ENCODE results near the gene TAOK1. TPM values are rescaled to one million over a fixed set of nuclear protein-coding genes. Genes with fewer than 3 reads are reported as not detected.

The TAOK1 gene
- total RNA-seq, 1 donor from 2014 or later, result 100 TPM

DNA sequence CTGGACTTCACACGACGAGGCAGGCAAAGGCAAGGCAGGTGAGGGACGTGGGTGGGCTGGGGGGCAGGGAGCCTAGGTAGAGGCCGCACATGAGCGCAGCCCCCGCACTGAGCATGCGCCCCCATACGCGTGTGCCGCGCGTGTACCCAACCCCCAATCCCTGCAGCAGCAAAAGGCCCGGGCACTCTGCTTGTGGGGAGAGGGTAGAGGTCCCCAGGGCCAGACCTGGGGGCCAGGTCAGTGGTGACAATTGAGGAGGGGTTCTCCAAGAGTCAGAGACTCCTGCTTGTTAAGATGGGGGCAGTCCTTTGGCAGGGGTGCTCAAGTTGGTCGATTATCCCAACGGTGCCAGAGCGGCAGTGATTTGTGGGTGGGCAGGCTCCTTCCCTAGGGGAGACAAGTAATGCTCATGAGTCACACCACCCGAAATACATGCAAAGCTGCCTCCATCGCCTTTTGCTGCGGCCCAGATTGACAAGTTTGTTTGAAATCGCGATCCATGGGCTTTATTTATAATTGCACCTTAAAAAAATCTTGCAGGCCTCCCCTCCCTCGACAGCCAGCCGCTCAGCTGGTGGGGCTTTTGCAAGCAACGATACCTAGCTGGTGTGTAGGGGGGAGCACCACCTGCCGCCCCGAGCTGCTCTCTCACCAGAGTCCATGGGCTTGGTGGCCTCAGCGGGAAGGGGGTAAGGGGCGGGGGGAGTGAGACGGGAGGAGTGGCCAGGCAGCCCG, 200.4 kb downstream of the TAOK1 start:
- Histone ChIP-seq H3K4me3 (ENCODE audit: insufficient read depth, low read depth, low read length) (peak overlapping the region; percentile 57), H3K79me2 (ENCODE audit: insufficient read depth, low read length) (peaks cover 34% of the 10 kb centered on the region), H2AFZ (ENCODE audit: low read depth, low read length) (peak overlapping the region; percentile 84), H4K20me1 (ENCODE audit: insufficient read depth, low read length) (peaks cover 52% of the 10 kb centered on the region), H3K27ac (ENCODE audit: low read depth, low read length) (peak overlapping the region; percentile 60), H3K36me3 (ENCODE audit: insufficient read depth, low read length) (no peaks in the 10 kb centered on the region), H3K9ac (ENCODE audit: low read length) (peak overlapping the region; percentile 72), H3K27me3 (ENCODE audit: insufficient read depth, low read length) (no peaks in the 10 kb centered on the region), H3K9me3 (ENCODE audit: insufficient read depth, low read depth, low read length) (no peaks in the 10 kb centered on the region), H3K4me2 (ENCODE audit: low read length) (peak overlapping the region; percentile 91), H3K4me1 (ENCODE audit: insufficient read depth, low read length) (peaks cover 63% of the 10 kb centered on the region)
- Mint-ChIP-seq H3K27me3 (ENCODE audit: low read depth, unreplicated experiment) (no peaks in the 10 kb centered on the region), H3K4me1 (ENCODE audit: low read depth, unreplicated experiment) (peaks cover 13% of the 10 kb centered on the region), H3K9me3 (ENCODE audit: unreplicated experiment) (no peaks in the 10 kb centered on the region), H3K4me3 (ENCODE audit: unreplicated experiment) (peak overlapping the region; percentile 85), H3K36me3 (ENCODE audit: low read depth, unreplicated experiment) (no peaks in the 10 kb centered on the region), H3K27ac (ENCODE audit: unreplicated experiment) (peak overlapping the region; percentile 81)
- FAIRE-seq (no peak), DNase-seq (ENCODE audit: low read depth) (peak; percentile 62)
- no peak for TF ChIP-seq EZH2 (IDR thresholded peaks at IDR 0.05; ENCODE audit: insufficient read depth, low read length)
- TF ChIP-seq, protein P1, sequence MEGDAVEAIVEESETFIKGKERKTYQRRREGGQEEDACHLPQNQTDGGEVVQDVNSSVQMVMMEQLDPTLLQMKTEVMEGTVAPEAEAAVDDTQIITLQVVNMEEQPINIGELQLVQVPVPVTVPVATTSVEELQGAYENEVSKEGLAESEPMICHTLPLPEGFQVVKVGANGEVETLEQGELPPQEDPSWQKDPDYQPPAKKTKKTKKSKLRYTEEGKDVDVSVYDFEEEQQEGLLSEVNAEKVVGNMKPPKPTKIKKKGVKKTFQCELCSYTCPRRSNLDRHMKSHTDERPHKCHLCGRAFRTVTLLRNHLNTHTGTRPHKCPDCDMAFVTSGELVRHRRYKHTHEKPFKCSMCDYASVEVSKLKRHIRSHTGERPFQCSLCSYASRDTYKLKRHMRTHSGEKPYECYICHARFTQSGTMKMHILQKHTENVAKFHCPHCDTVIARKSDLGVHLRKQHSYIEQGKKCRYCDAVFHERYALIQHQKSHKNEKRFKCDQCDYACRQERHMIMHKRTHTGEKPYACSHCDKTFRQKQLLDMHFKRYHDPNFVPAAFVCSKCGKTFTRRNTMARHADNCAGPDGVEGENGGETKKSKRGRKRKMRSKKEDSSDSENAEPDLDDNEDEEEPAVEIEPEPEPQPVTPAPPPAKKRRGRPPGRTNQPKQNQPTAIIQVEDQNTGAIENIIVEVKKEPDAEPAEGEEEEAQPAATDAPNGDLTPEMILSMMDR (IDR thresholded peaks at IDR 0.05; ENCODE audit: insufficient read depth, low read depth, low read length), result no peak

DNA sequence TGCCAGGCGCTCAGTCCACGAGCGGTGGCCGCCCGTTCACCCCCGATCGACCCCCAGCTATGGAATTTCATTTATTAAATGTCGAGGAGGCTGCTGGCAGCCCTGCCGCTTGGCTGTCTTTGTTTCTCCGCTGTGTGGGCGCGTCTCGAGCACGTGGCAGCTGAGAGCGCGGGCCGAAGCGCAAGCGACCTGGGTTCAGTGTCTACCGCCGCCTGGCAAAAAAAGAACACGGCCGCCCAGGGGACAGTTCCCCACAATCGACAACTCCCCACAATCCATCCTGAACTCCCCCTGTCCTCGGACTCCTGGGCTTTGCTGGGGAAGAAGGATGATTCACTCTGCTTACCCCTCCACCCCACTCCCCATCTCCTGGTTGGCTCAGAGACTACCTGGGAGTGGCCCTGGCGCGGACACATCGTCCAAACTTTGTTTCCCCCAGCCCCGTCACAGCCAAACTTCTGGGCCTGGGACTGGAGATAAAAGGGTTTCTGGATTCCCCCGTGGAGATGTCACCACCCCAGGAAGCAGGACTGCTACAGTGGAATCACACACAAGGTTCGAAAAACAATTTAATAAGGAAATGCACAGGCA, 201.1 kb downstream of the TAOK1 start:
- H3K4me1 Mint-ChIP-seq (ENCODE audit: low read depth, unreplicated experiment), result peaks cover 12% of the 10 kb centered on the region
- no peaks in the 10 kb centered on the region for H3K36me3 Mint-ChIP-seq (ENCODE audit: low read depth, unreplicated experiment)

More for the DNA sequence above, 201.1 kb downstream of the TAOK1 start:
- Histone ChIP-seq H3K9ac (ENCODE audit: low read length) (peak overlapping the region; percentile 63), H3K9me3 (ENCODE audit: insufficient read depth, low read depth, low read length) (no peaks in the 10 kb centered on the region), H3K27ac (ENCODE audit: low read depth, low read length) (peak overlapping the region; percentile 60), H3K4me3 (ENCODE audit: insufficient read depth, low read depth, low read length) (peak overlapping the region; percentile 47), H4K20me1 (ENCODE audit: insufficient read depth, low read length) (peaks cover 52% of the 10 kb centered on the region), H3K27me3 (ENCODE audit: insufficient read depth, low read length) (peaks cover 4% of the 10 kb centered on the region), H2AFZ (ENCODE audit: low read depth, low read length) (peak overlapping the region; percentile 84), H3K4me1 (ENCODE audit: insufficient read depth, low read length) (peaks cover 61% of the 10 kb centered on the region), H3K4me2 (ENCODE audit: low read length) (peak overlapping the region; percentile 91), H3K79me2 (ENCODE audit: insufficient read depth, low read length) (peaks cover 28% of the 10 kb centered on the region), H3K36me3 (ENCODE audit: insufficient read depth, low read length) (no peaks in the 10 kb centered on the region)
- H3K4me3 Mint-ChIP-seq (ENCODE audit: unreplicated experiment), result peak overlapping the region; percentile 83
- peak; percentile 77 for DNase-seq (ENCODE audit: low read depth)
- TF ChIP-seq, protein P1 (IDR thresholded peaks at IDR 0.05; ENCODE audit: insufficient read depth, low read depth, low read length), result no peak
- TF ChIP-seq EZH2 (IDR thresholded peaks at IDR 0.05; ENCODE audit: insufficient read depth, low read length), result no peak
- no peaks in the 10 kb centered on the region for H3K27me3 Mint-ChIP-seq (ENCODE audit: low read depth, unreplicated experiment)
- H3K9me3 Mint-ChIP-seq (ENCODE audit: unreplicated experiment), result no peaks in the 10 kb centered on the region
- H3K27ac Mint-ChIP-seq (ENCODE audit: unreplicated experiment), result peak overlapping the region; percentile 92
- no peak for FAIRE-seq

Measured in astrocyte (in vitro differentiated cells and primary cell).